Activated naive CD4-positive, alpha-beta T cell treated with anti-CD3 and anti-CD28 coated beads, Interleukin-2, amount 10 ng/mL, durations not matched to agents 7 days and 5 days (primary cell): ENCODE data around the gene TTC1.

Experiments used
- CTCF ChIA-PET: fragments of 350-600 bp; sonication (Branson Sonifier 250); formaldehyde crosslinking; loops from one replicate; lab custom pipeline; 2021; ENCODE audit warnings: antibody characterized with exemption; lab: Charles Lee
- DNase-seq: peaks from one replicate; pipeline ENCODE4 v3.0.0-alpha.2; 2020
- H3K27ac Mint-ChIP-seq: one replicate; pipeline ENCODE4 v1.8.0; 2021; ENCODE audit warnings: mild to moderate bottlenecking, moderate library complexity, mixed read lengths
- H3K27me3 Mint-ChIP-seq: one replicate; pipeline ENCODE4 v1.8.0; 2021; ENCODE audit warnings: mild to moderate bottlenecking, mixed read lengths
- H3K36me3 Mint-ChIP-seq: one replicate; pipeline ENCODE4 v1.8.0; 2021; ENCODE audit warnings: mixed read lengths
- H3K4me1 Mint-ChIP-seq: one replicate; pipeline ENCODE4 v1.8.0; 2021; ENCODE audit warnings: mixed read lengths
- H3K4me3 Mint-ChIP-seq: one replicate; pipeline ENCODE4 v1.8.0; 2021; ENCODE audit warnings: mild to moderate bottlenecking, moderate library complexity, mixed read lengths
- H3K9me3 Mint-ChIP-seq: one replicate; pipeline ENCODE4 v1.8.0; 2021; ENCODE audit warnings: mixed read lengths

Gene TTC1

DNA sequence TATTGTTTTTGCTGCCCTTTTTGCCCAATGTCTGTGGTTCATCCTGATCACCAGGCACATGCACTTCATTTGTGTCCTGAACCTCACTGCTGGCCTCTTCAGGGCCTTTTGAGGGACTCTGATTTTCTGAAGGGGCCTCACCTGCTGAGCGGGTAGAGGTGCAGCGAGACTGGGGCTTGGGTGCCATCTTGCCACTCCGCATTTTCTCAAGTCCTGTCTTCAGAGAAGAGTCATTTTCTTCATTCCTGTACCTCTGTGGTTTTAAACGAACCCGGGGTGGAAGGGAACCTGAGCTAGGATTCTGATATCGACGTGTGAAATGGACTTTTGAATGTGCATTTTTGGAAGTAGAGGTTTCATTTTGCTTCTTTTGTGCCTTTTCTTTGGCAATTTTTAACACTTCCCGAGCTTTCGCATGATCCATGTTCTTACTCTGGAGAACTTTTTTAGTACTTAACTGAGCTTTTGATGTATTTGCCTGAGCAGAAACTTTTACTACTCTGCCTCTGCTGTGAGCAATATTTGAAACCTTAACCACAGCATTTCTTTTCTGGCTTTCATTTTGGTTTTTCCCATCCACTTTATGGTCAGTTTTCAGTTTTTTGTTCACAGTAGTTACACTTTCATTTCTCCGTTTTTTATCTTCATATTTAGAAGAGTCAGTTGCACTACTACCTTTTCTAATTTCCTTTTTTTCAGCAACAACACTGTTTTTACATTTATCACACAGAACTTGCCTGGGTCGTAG is 84.2 kb downstream of the TTC1 start:
- no peak overlapping the region for H3K4me3 Mint-ChIP-seq
- H3K9me3 Mint-ChIP-seq = no peaks in the 10 kb centered on the region
- no peak overlapping the region for H3K27ac Mint-ChIP-seq
- CTCF ChIA-PET = interaction anchor here (0.8 to 1.1 kb wide), 2 partner anchors 12 to 71 kb away, joined by 3 read pairs; no protein-coding TSS in a partner anchor
- no peaks in the 10 kb centered on the region for H3K27me3 Mint-ChIP-seq
- H3K36me3 Mint-ChIP-seq = peaks cover 41% of the 10 kb centered on the region
- no peak for DNase-seq
- H3K4me1 Mint-ChIP-seq = peaks cover 22% of the 10 kb centered on the region

DNA sequence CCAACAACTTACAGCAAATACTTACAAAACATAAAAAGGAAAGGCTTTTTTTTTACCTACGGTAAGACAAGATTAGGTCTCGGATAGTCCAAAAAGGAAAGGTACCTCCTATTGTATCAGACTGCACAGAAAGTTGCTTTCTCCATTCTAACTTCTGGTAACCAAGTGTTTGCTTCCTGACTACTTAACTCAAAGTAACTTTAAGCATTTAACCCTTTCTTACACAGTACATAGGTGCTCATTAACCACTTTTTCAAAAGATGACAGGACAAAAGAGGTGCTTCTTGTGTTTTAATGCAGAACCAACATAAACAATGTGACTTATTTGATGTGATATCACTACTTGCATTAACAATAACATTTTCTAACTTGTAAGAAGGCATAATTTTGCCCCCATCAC is 87.2 kb downstream of the TTC1 start:
- DNase-seq = no peak
- Mint-ChIP-seq H3K27ac (no peak overlapping the region), H3K4me1 (peaks cover 22% of the 10 kb centered on the region), H3K9me3 (no peaks in the 10 kb centered on the region), H3K4me3 (no peak overlapping the region), H3K36me3 (peaks cover 38% of the 10 kb centered on the region), H3K27me3 (no peaks in the 10 kb centered on the region)
- CTCF ChIA-PET = no interaction called here

DNA sequence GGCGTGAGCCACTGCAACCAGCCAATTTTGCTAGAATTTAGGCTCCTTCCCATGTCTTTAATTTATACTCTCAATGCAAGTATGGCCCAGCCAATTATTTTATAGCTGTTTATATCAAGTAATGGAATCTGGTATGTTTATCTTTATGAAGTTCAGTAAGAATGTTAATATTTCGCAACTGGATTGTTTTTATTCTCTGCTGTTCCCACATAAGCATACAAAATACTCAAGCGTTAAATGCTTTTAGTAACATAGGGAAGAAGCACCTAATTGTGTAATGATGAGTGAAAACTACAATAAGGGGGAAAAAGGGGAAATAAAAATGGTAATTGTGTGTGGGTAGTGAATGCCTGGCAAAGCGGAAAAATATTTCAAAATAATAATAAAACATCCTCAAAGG is 89.1 kb downstream of the TTC1 start:
- no peak for DNase-seq
- CTCF ChIA-PET = no interaction called here
- no peaks in the 10 kb centered on the region for H3K9me3 Mint-ChIP-seq
- no peak overlapping the region for H3K4me3 Mint-ChIP-seq
- H3K36me3 Mint-ChIP-seq = peaks cover 29% of the 10 kb centered on the region
- H3K27ac Mint-ChIP-seq = no peak overlapping the region
- peaks cover 18% of the 10 kb centered on the region for H3K4me1 Mint-ChIP-seq
- no peaks in the 10 kb centered on the region for H3K27me3 Mint-ChIP-seq

DNA sequence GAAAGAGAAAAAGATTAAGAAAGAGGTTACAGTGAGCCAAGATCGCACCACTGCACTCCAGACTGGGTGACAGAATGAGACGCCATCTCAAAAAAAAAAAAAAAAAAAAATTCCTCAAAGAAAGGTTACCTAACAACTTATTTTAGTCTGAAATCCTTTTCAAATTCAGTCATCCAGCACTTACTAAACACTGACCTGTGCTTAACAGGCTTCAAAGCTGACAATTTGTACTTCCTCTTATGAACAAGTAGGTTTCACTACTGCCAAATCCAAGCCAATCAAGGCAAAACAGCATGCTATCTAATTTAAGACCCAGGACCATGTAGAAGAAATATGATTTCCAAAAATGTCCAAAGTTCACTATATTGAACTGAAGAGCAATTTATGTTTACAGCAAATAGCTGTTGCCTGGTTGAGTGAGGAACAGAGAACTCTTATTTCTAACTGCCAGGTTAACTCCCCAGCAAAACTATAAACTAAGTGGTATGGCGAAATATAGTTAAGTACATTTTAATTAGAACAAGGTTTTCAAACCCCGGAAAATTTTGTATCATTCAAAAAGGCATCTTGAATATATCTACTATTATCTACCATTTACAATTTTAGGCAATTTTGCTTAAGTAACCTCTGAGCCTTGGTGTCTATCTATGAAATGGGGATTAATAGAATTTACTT is 96.9 kb downstream of the TTC1 start:
- Mint-ChIP-seq H3K27me3 (no peaks in the 10 kb centered on the region), H3K4me3 (no peak overlapping the region), H3K27ac (no peak overlapping the region), H3K4me1 (peaks cover 2% of the 10 kb centered on the region), H3K9me3 (no peaks in the 10 kb centered on the region), H3K36me3 (peaks cover 21% of the 10 kb centered on the region)
- CTCF ChIA-PET = no interaction called here
- no peak for DNase-seq

DNA sequence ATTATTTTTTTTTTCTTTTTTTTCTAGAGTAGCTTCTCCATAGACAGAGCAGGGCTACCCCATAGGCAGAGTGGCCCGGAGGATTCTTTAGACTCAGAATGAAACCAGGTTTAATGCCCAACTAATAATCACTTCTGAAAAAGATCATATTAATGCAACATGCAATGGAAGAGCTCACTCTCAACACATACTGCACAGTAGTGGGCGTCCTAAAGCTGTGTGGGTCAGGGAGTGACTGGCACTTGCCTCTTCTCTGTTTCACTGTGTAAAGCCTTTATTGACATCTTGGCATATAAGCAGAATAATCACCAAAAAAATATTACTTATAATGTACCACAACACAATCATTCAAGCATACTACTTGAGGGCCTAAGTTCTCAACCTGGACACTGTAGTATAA is 99.2 kb downstream of the TTC1 start:
- no peak overlapping the region for H3K4me3 Mint-ChIP-seq
- peaks cover 29% of the 10 kb centered on the region for H3K36me3 Mint-ChIP-seq
- CTCF ChIA-PET = interaction anchor here (1.3 kb wide), 1 partner anchor 86 kb away, joined by 3 read pairs; no protein-coding TSS in a partner anchor
- no peaks in the 10 kb centered on the region for H3K27me3 Mint-ChIP-seq
- peaks cover 2% of the 10 kb centered on the region for H3K4me1 Mint-ChIP-seq
- no peaks in the 10 kb centered on the region for H3K9me3 Mint-ChIP-seq
- DNase-seq = no peak
- H3K27ac Mint-ChIP-seq = no peak overlapping the region
